ENCODE results near the gene PTPRN2.

The PTPRN2 gene

DNA sequence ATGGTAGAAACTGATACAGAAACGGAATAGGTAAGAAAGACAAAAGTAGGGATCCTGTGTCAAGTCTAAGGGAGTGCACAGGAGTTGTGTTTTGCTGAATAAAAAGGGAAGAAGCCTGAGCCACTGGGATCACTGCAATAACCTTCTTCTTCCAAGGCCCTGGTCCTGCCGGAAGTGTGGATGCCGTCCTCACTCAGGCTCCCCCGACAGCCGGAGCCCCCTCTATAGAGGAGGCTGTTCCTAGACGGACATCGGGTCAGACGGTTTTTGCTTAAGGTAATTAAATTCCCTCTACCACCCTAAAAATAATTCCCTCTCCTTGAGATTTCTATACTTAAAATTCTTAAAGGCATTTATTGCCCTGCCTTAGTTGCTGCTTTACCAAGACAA lies 566.9 kb downstream of the PTPRN2 start:
- POLR2A ChIA-PET = no interaction called here
- no peak for DNase-seq (ENCODE audit: extremely low spot score)
- CTCF ChIA-PET = no interaction called here
- TF ChIP-seq FOXK2 (IDR thresholded peaks at IDR 0.05) (no peak), HDGF (IDR thresholded peaks at IDR 0.05; ENCODE audit: borderline replicate concordance) (no peak), CTBP1 (IDR thresholded peaks at IDR 0.05; ENCODE audit: borderline replicate concordance) (no peak), L3MBTL2 (conservative IDR thresholded peaks at IDR 0.05) (no peak), FOXA1 (IDR thresholded peaks at IDR 0.05) (no peak), NFRKB (IDR thresholded peaks at IDR 0.05) (no peak), SP1 (IDR thresholded peaks at IDR 0.05) (no peak)

DNA sequence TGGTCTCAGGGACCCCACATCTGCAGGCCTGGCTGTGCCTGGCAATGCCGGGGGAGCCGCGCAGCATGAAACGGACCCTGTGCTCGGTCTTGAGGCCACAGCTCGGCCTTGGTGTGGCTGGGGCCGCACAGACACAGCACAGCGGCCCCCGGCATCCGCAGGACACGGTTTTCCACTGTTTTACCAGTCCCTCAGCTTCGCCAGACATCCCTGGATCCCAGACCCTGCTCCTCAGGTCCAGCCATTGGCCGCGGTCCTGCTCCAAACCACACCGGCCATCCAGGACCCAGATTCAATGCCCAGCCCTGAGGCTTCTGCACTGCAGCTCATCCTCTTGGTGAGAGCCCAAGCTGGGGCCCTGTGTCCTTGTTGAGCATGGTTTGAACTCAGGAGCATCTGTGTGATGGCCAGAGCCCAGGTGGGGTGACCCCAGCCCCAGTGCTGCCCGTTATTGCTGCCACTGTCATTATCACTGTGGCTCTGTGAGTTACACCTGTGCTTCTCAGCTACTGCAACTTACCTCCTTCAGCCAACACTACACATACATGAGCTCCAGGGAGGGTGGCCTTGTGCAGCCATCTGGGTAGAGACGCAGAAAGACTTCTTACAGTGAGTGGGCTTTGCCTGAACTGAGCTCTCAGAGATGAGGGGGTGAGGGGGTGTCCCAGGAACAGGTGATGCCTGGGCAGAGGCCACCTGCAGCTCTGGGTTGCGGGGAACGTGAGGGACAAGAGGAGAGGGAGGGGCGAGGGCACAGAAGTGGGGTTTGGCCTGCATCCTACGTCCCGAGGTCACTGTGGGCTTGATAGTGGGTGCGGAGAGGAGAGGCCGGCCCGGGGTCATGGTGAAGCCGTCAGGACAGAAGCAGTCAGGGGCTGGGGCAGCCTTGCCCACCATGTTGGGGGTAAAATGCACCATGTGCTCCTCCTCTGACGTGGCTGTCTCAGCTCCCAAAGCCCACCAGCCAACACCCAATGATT lies 567.6 kb downstream of the PTPRN2 start:
- CTCF ChIA-PET = no interaction called here
- DNase-seq (ENCODE audit: extremely low spot score) = no peak
- POLR2A ChIA-PET = no interaction called here
- no peak for TF ChIP-seq ELF4 (IDR thresholded peaks at IDR 0.05)
- TF ChIP-seq, protein P1, sequence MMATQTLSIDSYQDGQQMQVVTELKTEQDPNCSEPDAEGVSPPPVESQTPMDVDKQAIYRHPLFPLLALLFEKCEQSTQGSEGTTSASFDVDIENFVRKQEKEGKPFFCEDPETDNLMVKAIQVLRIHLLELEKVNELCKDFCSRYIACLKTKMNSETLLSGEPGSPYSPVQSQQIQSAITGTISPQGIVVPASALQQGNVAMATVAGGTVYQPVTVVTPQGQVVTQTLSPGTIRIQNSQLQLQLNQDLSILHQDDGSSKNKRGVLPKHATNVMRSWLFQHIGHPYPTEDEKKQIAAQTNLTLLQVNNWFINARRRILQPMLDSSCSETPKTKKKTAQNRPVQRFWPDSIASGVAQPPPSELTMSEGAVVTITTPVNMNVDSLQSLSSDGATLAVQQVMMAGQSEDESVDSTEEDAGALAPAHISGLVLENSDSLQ (IDR thresholded peaks at IDR 0.05) = no peak
- no peak for TF ChIP-seq ZNF384 (IDR thresholded peaks at IDR 0.05)
- TF ChIP-seq SUZ12 (IDR thresholded peaks at IDR 0.05) = no peak
- no peak for TF ChIP-seq TARDBP (IDR thresholded peaks at IDR 0.05)
- TF ChIP-seq SP1 (IDR thresholded peaks at IDR 0.05) = no peak
- no peak for TF ChIP-seq FOXM1 (IDR thresholded peaks at IDR 0.05; ENCODE audit: borderline replicate concordance)
- TF ChIP-seq FOXA1 (IDR thresholded peaks at IDR 0.05) = no peak
- no peak for TF ChIP-seq BHLHE40 (IDR thresholded peaks at IDR 0.05; ENCODE audit: borderline replicate concordance)
- no peak for TF ChIP-seq FOXK2 (IDR thresholded peaks at IDR 0.05)
- no peak for TF ChIP-seq ARNT (IDR thresholded peaks at IDR 0.05)
- no peak for TF ChIP-seq L3MBTL2 (conservative IDR thresholded peaks at IDR 0.05)
- no peak for TF ChIP-seq CTBP1 (IDR thresholded peaks at IDR 0.05; ENCODE audit: borderline replicate concordance)
- no peak for TF ChIP-seq LEF1 (IDR thresholded peaks at IDR 0.05; ENCODE audit: borderline replicate concordance)
- no peak for TF ChIP-seq NFRKB (IDR thresholded peaks at IDR 0.05)

DNA sequence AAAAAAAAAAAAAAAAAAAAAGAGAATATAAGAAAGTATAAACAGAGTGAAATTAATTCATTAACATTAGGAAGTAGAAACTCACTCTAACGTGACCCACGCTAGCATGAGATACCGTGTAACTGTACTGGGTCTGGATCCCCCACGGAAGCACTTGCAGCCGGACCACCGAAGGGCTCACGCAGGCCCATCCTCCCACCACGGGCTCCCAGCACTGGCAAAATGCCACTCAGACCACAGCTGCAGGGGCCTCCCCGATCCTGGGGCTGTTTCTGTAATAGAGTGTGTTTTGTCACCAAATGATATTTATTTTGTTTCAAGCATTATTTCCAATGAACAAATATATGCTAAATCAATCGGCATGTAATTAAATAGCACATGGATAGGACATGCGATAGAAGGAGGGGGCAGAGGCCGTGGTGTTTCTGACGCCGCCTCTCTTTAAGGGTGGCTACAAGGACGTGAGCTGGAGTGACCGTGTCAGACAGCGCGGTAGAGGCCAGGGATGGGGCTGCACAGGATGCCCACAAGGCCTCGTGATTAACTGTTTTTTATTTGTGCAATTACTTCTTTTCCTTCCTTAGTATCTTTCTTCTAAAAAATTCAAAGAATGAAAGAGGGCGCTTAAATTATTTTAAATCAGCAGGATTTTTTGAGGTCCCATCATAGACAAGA lies 568.5 kb downstream of the PTPRN2 start:
- ChIA-PET CTCF (no interaction called here), POLR2A (no interaction called here)
- TF ChIP-seq ARNT (IDR thresholded peaks at IDR 0.05) (no peak), CTBP1 (IDR thresholded peaks at IDR 0.05; ENCODE audit: borderline replicate concordance) (no peak), LEF1 (IDR thresholded peaks at IDR 0.05; ENCODE audit: borderline replicate concordance) (no peak), L3MBTL2 (conservative IDR thresholded peaks at IDR 0.05) (no peak), HDGF (IDR thresholded peaks at IDR 0.05; ENCODE audit: borderline replicate concordance) (no peak), TARDBP (IDR thresholded peaks at IDR 0.05) (no peak), SUZ12 (IDR thresholded peaks at IDR 0.05) (no peak), SP1 (IDR thresholded peaks at IDR 0.05) (no peak), NFRKB (IDR thresholded peaks at IDR 0.05) (no peak), BHLHE40 (IDR thresholded peaks at IDR 0.05; ENCODE audit: borderline replicate concordance) (no peak), FOXA1 (IDR thresholded peaks at IDR 0.05) (no peak), FOXM1 (IDR thresholded peaks at IDR 0.05; ENCODE audit: borderline replicate concordance) (no peak), FOXK2 (IDR thresholded peaks at IDR 0.05) (no peak), ELF4 (IDR thresholded peaks at IDR 0.05) (no peak)
- TF ChIP-seq, protein P1 (IDR thresholded peaks at IDR 0.05) = no peak
- DNase-seq (ENCODE audit: extremely low spot score) = no peak

DNA sequence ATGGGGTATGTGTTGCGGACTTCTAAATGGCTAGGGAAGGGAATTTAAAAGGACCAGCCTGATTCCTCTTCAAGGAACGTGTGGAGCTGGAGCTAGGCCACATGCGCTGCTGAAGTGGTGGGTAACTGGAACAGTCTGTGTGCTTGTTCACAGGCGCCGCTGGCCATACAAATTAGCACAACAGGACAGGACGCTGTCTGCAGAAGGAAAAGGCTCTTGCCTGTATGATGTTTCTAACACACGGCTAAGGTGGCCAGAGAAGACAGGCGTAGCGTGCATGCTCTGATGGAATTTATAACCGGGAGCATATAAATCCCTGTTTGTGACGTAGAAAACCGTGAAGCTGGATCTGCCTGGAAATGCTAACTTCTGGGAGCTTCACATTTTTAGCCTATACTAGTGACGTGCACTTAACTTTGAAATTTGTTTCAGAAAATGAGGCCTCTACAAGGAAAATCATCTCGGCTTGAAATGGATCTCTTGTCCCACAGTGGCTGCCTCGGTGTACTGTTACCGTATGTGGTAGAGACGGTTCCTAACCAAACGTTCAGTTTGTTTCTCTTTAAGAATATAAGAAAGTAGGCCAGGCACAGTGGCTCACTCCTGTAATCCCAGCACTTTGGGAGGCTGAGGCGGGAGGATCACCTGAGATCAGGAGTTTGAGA lies 569.4 kb downstream of the PTPRN2 start:
- POLR2A ChIA-PET = no interaction called here
- CTCF ChIA-PET = no interaction called here
- DNase-seq (ENCODE audit: extremely low spot score) = no peak
- no peak for TF ChIP-seq BHLHE40 (IDR thresholded peaks at IDR 0.05; ENCODE audit: borderline replicate concordance)
- TF ChIP-seq NFRKB (IDR thresholded peaks at IDR 0.05) = no peak
- no peak for TF ChIP-seq TARDBP (IDR thresholded peaks at IDR 0.05)
- TF ChIP-seq HDGF (IDR thresholded peaks at IDR 0.05; ENCODE audit: borderline replicate concordance) = no peak
- TF ChIP-seq ZNF384 (IDR thresholded peaks at IDR 0.05) = no peak
- no peak for TF ChIP-seq CTBP1 (IDR thresholded peaks at IDR 0.05; ENCODE audit: borderline replicate concordance)
- TF ChIP-seq FOXK2 (IDR thresholded peaks at IDR 0.05) = no peak
- TF ChIP-seq LEF1 (IDR thresholded peaks at IDR 0.05; ENCODE audit: borderline replicate concordance) = no peak
- TF ChIP-seq FOXA1 (IDR thresholded peaks at IDR 0.05) = no peak

DNA sequence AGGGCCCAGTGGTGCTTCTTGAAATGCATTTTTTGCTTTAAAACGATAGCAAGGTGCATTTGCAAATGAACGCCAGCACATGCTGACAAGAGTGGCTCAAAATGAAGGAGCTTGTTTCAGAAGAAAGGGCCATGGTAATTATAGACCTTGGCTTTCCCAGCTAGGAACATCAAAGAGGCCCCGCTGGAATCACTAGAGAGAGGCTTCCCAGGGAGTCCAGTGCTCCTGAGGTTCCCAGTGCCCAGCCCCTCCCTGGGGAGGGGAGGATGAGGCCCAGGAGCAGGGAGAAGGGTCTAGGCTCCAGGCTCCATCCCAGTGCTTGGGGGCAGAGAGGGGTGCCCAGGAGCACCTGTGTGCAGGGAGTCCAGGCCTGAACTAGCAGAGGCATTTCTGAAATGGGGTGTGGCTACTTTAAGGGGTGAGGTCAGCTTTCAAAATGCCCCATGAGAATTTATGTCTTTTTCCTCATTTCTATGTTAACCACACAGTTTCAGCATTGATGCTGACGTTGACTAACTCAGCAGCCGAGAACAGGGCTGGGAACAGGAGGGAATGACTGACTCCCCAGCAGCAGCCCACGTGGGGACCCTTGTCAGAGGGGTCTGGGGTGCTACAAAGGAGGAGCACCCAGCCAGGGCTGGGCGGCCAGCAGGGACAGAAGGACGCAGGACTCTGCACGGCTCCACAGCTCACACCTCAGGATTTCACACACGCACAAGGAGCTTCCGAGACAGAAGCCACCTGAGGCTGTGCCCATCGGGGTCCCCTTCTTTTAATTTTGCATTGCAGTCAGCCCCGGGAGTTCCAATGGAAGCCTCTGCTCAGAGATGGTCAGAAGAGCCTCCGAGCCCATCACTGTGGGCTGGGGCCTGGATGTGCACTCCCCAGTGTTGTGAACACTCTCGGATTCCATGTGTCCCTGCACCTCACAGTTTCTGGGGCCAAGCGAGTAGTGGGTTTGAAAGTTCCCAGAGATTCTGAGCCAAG lies 570.2 kb downstream of the PTPRN2 start:
- ChIA-PET CTCF (no interaction called here), POLR2A (no interaction called here)
- no peak for DNase-seq (ENCODE audit: extremely low spot score)
- TF ChIP-seq FOXK2 (IDR thresholded peaks at IDR 0.05) = no peak
